ENCODE results near the gene MAML3.

GRCh38 chr4:140152013-140152703 lies 1.8 kb downstream of the MAML3 start:
- TF ChIP-seq SUZ12 (IDR thresholded peaks at IDR 0.05) (no peak), ELF4 (IDR thresholded peaks at IDR 0.05) (no peak), SP1 (IDR thresholded peaks at IDR 0.05) (no peak), FOXA1 (IDR thresholded peaks at IDR 0.05) (no peak), PKNOX1 (IDR thresholded peaks at IDR 0.05) (no peak), ARNT (IDR thresholded peaks at IDR 0.05) (no peak), FOXM1 (IDR thresholded peaks at IDR 0.05; ENCODE audit: borderline replicate concordance) (no peak), BHLHE40 (IDR thresholded peaks at IDR 0.05; ENCODE audit: borderline replicate concordance) (no peak), TARDBP (IDR thresholded peaks at IDR 0.05) (no peak), NFRKB (IDR thresholded peaks at IDR 0.05) (no peak)
